Gastroesophageal sphincter (tissue), 4 donors: ENCODE measurements around the gene CNKSR2. TPM values are rescaled to one million over a fixed set of nuclear protein-coding genes. Genes with fewer than 3 reads are reported as not detected.

Experiments
- ATAC-seq: fragments of 150-250 bp; one replicate; pipeline ENCODE4 v1.9.1; 2016; ENCODE audit warnings: mild to moderate bottlenecking, moderate library complexity
- H3K27ac ChIP-seq, 4 donors: fragments of 200-600 bp; sonication (generic) in 3 of 4; 1 replicate in 3 of 4; 2 replicates in 1 of 4; pipeline ENCODE4 v1.5.1; 2016 to 2019
- H3K27me3 ChIP-seq: fragments of 200-600 bp; sonication (generic); one replicate; pipeline ENCODE4 v1.5.1; 2019
- H3K36me3 ChIP-seq, 2 donors: fragments of 200-600 bp; sonication (generic); one replicate each; pipeline ENCODE4 v1.5.1; 2019; ENCODE audit warnings: control low read depth in 1 of 2
- H3K4me1 ChIP-seq, 3 donors: fragments of 200-600 bp; sonication (generic); 1 replicate in 2 of 3; 2 replicates in 1 of 3; pipeline ENCODE4 v1.5.1; 2016 to 2019; ENCODE audit warnings: control low read depth in 2 of 3
- H3K4me3 ChIP-seq, 2 donors: fragments of 200-600 bp; sonication (generic); one replicate each; pipeline ENCODE4 v1.5.1; 2019; ENCODE audit warnings: mild to moderate bottlenecking in 1 of 2, moderate library complexity in 1 of 2
- H3K9me3 ChIP-seq, 3 donors: fragments of 200-600 bp; sonication (generic); one replicate each; pipeline ENCODE4 v1.5.1; 2017 to 2019; ENCODE audit warnings: control low read depth in 2 of 3
- EP300 ChIP-seq: sonication (generic); formaldehyde crosslinking; IDR thresholded peaks from one replicate; pipeline ENCODE4 v1.6.1; 2017; ENCODE audit warnings: antibody characterized with exemption, mild to moderate bottlenecking
- POLR2A ChIP-seq, 2 donors: fragments of 450-650 bp; IDR thresholded peaks; one replicate each; pipeline ENCODE4 v1.6.1; 2017; ENCODE audit warnings: antibody characterized with exemption in 2 of 2, mild to moderate bottlenecking in 2 of 2, moderate library complexity in 1 of 2
- POLR2AphosphoS5 ChIP-seq: sonication (generic); formaldehyde crosslinking; IDR thresholded peaks from one replicate; pipeline ENCODE4 v1.6.1; 2017; ENCODE audit warnings: antibody characterized with exemption
- WGBS, 2 donors: methylation state at CpG; one replicate each; pipeline ENCODE4 v1.1.5; 2018; ENCODE audit warnings: low coverage in 1 of 2; 5-methylcytosine and 5-hydroxymethylcytosine counted together
- total RNA-seq, 4 donors: library from RNA; depleted of rRNA; stranded (reverse); fragments of >200 nt; gene quantifications; one replicate each; pipeline ENCODE4 v1.1.0, GENCODE V29; 2016
- TF ChIP-seq, protein P1 (sequence below), 4 experiments: fragments of 200-600 bp in 2 of 4; fragments of 450-650 bp in 2 of 4; sonication (generic) in 1 of 4; IDR thresholded peaks; one replicate each; pipeline ENCODE4 v1.5.1; 2017 to 2019; ENCODE audit warnings: antibody characterized with exemption in 4 of 4, mild to moderate bottlenecking in 2 of 4, moderate library complexity in 2 of 4

The CNKSR2 gene
- total RNA-seq, 4 donors from 2014 or later: 7.9 to 55.3 (median 20.6) TPM

DNA sequence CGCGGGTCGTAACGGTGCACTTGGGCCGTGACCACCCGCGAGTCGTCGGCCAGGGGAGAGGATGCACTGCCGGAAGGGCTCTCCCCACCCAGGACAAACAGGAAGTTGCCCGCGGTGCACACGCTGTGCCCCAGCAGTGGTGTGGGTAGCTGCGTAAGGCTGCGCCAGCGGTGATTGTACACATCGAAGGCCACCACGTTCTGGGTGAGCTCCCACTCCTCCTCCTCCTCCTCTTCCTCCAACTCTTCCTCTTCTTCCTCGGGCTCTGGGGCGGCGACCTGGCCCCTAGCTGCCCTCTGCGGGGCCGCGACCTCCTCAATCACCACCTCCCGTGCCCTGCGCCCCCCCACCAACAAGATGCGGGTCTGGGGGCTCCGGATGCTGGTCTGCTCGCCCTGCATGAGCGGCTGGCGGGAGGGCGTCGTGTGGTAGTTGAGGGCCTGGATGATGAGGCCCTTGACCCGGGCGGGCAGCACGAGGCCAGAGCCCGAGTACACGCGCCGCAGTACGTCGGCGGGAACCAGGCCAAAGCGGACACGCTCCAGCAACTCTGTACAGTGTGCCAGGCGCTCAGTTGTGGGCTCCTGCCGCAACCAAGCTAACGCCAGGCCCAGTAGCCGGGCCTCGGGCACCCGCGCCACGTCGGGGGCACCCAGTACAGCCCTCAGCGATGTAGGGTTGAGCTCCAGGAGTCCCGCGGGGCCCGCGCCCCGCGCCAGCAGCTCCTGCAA lies 282.5 kb downstream of the CNKSR2 start:
- Histone ChIP-seq H3K27me3 (peaks cover 4% of the 10 kb centered on the region), H3K27ac (no peak overlapping the region), H3K4me3 (peak overlapping the region in 1 of 2 donors; percentile 28), H3K4me1 (peaks cover 0 to 14% (median 0%) of the 10 kb centered on the region in 3 donors), H3K9me3 (no peaks in the 10 kb centered on the region), H3K36me3 (no peaks in the 10 kb centered on the region)
- TF ChIP-seq, protein P1, sequence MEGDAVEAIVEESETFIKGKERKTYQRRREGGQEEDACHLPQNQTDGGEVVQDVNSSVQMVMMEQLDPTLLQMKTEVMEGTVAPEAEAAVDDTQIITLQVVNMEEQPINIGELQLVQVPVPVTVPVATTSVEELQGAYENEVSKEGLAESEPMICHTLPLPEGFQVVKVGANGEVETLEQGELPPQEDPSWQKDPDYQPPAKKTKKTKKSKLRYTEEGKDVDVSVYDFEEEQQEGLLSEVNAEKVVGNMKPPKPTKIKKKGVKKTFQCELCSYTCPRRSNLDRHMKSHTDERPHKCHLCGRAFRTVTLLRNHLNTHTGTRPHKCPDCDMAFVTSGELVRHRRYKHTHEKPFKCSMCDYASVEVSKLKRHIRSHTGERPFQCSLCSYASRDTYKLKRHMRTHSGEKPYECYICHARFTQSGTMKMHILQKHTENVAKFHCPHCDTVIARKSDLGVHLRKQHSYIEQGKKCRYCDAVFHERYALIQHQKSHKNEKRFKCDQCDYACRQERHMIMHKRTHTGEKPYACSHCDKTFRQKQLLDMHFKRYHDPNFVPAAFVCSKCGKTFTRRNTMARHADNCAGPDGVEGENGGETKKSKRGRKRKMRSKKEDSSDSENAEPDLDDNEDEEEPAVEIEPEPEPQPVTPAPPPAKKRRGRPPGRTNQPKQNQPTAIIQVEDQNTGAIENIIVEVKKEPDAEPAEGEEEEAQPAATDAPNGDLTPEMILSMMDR (IDR thresholded peaks at IDR 0.05): no peak
- TF ChIP-seq POLR2A (IDR thresholded peaks at IDR 0.05): no peak
- no peak for TF ChIP-seq EP300
- TF ChIP-seq POLR2AphosphoS5: no peak
- WGBS, 2 donors: 40 to 61% methylated on average over 2 to 9 of the region's 61 CpGs
- peak; percentile 24 for ATAC-seq

- TF ChIP-seq POLR2A (IDR thresholded peaks at IDR 0.05) (no peak), EP300 (no peak), POLR2AphosphoS5 (no peak)
- TF ChIP-seq, protein P1 (IDR thresholded peaks at IDR 0.05): no peak
- H3K36me3 ChIP-seq: no peaks in the 10 kb centered on the region
- no peak for ATAC-seq
- 84% methylated on average over 5 of the region's 57 CpGs; no CpG with 5 or more reads in 1 of the 2 donors for WGBS, 2 donors
- peak overlapping the region in 1 of 2 donors; percentile 47 for H3K4me3 ChIP-seq
- H3K27ac ChIP-seq: peak overlapping the region in 2 of 4 donors; percentile 24 to 37
- peaks cover 0 to 14% (median 0%) of the 10 kb centered on the region in 3 donors for H3K4me1 ChIP-seq
- no peaks in the 10 kb centered on the region for H3K9me3 ChIP-seq
- H3K27me3 ChIP-seq: peaks cover 4% of the 10 kb centered on the region
These were observed 283.3 kb downstream of the CNKSR2 start for GRCh38 chrX:21657318-21658151.

GRCh38 chrX:21658152-21658737 lies 284.0 kb downstream of the CNKSR2 start, which contains the start of gene KLHL34:
KLHL34 (minus strand) TSS chrX:21658330; CDS start chrX:21657788, 542 bp downstream.
- H3K9me3 ChIP-seq: no peaks in the 10 kb centered on the region
- H3K4me3 ChIP-seq: peak within 1 kb of the TSS; percentile 15 to 47
- peaks cover 4% of the 10 kb centered on the region for H3K27me3 ChIP-seq
- peak within 1 kb of the TSS in 2 of 4 donors; percentile 24 to 37 for H3K27ac ChIP-seq
- 40% methylated on average over 1 of the region's 60 CpGs; no CpG with 5 or more reads in 1 of the 2 donors for WGBS, 2 donors
- peaks cover 0 to 14% (median 0%) of the 10 kb centered on the region in 3 donors for H3K4me1 ChIP-seq
- H3K36me3 ChIP-seq: no peaks in the 10 kb centered on the region
- ATAC-seq: peak; percentile 34
- TF ChIP-seq, protein P1 (IDR thresholded peaks at IDR 0.05): no peak
- TF ChIP-seq EP300 (no peak), POLR2A (IDR thresholded peaks at IDR 0.05) (no peak), POLR2AphosphoS5 (no peak)

- H3K4me3 ChIP-seq: peak overlapping the region in 1 of 2 donors; percentile 47
- peaks cover 0 to 14% (median 0%) of the 10 kb centered on the region in 3 donors for H3K4me1 ChIP-seq
- peaks cover 4% of the 10 kb centered on the region for H3K27me3 ChIP-seq
- TF ChIP-seq POLR2AphosphoS5 (no peak), EP300 (no peak), POLR2A (IDR thresholded peaks at IDR 0.05) (no peak)
- TF ChIP-seq, protein P1 (IDR thresholded peaks at IDR 0.05): no peak
- no peaks in the 10 kb centered on the region for H3K9me3 ChIP-seq
- peak overlapping the region in 2 of 4 donors; percentile 24 to 37 for H3K27ac ChIP-seq
- H3K36me3 ChIP-seq: no peaks in the 10 kb centered on the region
- WGBS, 2 donors: 83% methylated on average over 6 of the region's 23 CpGs; no CpG with 5 or more reads in 1 of the 2 donors
- no peak for ATAC-seq
These were observed 284.5 kb downstream of the CNKSR2 start for GRCh38 chrX:21658746-21659145.
